Suppressor macrophage treated with lipopolysaccharide for 1 hour (primary cell): ENCODE data around the gene CSNK1G2.

ENCODE experiments used
- DNase-seq, 3 donors: peaks; one replicate each; pipeline ENCODE4 v3.0.0-alpha.2; 2020 to 2022

CSNK1G2 gene

DNA sequence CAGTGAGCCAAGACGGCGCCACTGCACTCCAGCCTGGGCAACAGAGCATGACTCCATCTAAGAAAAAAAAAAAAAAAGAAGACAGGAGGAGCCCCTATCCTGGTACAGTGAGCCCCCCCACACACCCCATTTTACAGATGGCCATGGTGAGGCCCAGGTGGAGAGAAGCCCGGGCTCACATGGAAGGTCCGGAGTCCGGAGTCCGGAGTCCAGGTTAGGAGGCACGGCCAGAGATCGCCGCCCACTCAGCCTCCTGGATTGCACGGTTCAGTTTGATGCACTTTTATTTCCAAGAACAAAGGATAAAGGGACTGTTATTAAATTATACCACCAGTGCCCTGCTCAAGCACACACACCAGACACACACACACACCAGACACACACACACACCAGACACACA, 85.8 kb downstream of the CSNK1G2 start:
- DNase-seq: no peak

GRCh38 chr19:2027361-2027760, 86.4 kb downstream of the CSNK1G2 start:
- peak in 2 of 3 donors; percentile 24 to 31 for DNase-seq
